ENCODE results near the gene ERC2. TPM values are rescaled to one million over a fixed set of nuclear protein-coding genes. Genes with fewer than 3 reads are reported as not detected.
A peak's percentile ranks its signal among the peaks of the same experiment; 100 is the strongest.

ERC2 gene
- total and polyA plus RNA-seq, 2 donors (not counting 3 experiments of a cell fraction or from before 2014, with no cell fraction given), result 5.6 to 15.5 TPM

DNA sequence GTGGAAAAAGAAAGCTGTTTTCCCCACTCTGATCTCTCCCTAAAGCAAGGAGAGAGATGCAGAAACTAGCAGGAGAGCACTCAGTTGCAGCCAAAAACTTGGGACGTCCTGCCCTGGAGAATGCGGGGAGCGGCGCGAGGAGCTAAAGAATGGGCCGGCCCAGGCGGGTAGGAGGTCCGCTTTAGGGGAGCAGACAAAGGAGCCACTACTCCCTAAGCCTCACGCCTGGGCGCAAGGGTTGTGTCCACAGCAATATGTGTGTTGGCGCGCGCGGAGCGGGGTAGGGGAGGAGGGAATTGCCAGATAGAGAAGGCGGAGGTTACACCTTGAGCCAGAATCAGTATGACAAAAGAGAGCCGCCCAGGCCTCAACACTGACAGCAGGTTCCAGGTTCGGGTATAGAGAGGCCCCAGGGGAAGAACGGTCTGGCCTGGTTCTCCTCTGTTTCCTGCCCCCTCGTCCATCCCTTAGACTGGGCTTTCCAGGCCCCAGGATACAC, 984.0 kb downstream of the ERC2 start:
- no peak for FAIRE-seq
- Histone ChIP-seq H3K79me2 (ENCODE audit: control insufficient read depth, insufficient read depth, low read length) (no peaks in the 10 kb centered on the region), H3K9me3 (replicated peaks; ENCODE audit: control insufficient read depth, insufficient read depth, low read length) (no peaks in the 10 kb centered on the region), H3K27me3 (ENCODE audit: control insufficient read depth in 2 of 2, insufficient read depth in 2 of 2, low read length in 2 of 2) (peaks cover 76 to 88% of the 10 kb centered on the region in 2 experiments), H3K36me3 (ENCODE audit: control insufficient read depth in 2 of 2, extremely low read depth in 1 of 2, insufficient read depth in 2 of 2, low read length in 2 of 2) (no peaks in the 10 kb centered on the region), H3K27ac (ENCODE audit: insufficient read depth, low read depth, low read length) (no peak overlapping the region), H4K20me1 (replicated peaks; ENCODE audit: control insufficient read depth, extremely low read depth, insufficient read depth, low read length) (no peaks in the 10 kb centered on the region), H3K4me1 (ENCODE audit: control insufficient read depth, extremely low read depth, insufficient read depth, low read length) (peaks cover 14% of the 10 kb centered on the region), H3K4me3 (replicated peaks in 1 of 3; ENCODE audit: insufficient read depth in 1 of 3, low read depth in 1 of 3, low read length in 3 of 3) (no peak overlapping the region), H3K4me2 (ENCODE audit: insufficient read depth, low read length) (no peak overlapping the region), H3K9ac (replicated peaks; ENCODE audit: extremely low read depth, insufficient read depth, low read length) (no peak overlapping the region), H2AFZ (ENCODE audit: low read depth, low read length) (no peak overlapping the region), H3K9me1 (replicated peaks; ENCODE audit: control insufficient read depth, extremely low read depth, insufficient read depth, low read length) (no peaks in the 10 kb centered on the region)
- DNase-seq (ENCODE audit: low read depth, low spot score), result no peak
- TF ChIP-seq POLR2A (IDR thresholded peaks at IDR 0.05; ENCODE audit: low read depth, low read length), result no peak
- peak; percentile 52 for TF ChIP-seq EZH2 (IDR thresholded peaks at IDR 0.05; ENCODE audit: borderline replicate concordance, low read depth, low read length, severe bottlenecking)
- ChIA-PET POLR2A (no interaction called here), CTCF (interaction anchor here (0.7 to 5.8 kb wide), 10 partner anchors 150 to 1012 kb away, joined by 3 to 98 read pairs (median 8); no protein-coding TSS in a partner anchor)
- no TSS peak for BruUV-seq (replicated peaks)
- dilution Hi-C loops (cut with MboI; ENCODE audit: extremely low pct_ligation_motif_present, low sequenced_read_pairs), result no loop called here
- intact Hi-C loops (cut with micrococcal nuclease), result loop anchor here (2.0 kb wide), 1 partner anchor 629 kb away; no protein-coding TSS in a partner anchor

DNA sequence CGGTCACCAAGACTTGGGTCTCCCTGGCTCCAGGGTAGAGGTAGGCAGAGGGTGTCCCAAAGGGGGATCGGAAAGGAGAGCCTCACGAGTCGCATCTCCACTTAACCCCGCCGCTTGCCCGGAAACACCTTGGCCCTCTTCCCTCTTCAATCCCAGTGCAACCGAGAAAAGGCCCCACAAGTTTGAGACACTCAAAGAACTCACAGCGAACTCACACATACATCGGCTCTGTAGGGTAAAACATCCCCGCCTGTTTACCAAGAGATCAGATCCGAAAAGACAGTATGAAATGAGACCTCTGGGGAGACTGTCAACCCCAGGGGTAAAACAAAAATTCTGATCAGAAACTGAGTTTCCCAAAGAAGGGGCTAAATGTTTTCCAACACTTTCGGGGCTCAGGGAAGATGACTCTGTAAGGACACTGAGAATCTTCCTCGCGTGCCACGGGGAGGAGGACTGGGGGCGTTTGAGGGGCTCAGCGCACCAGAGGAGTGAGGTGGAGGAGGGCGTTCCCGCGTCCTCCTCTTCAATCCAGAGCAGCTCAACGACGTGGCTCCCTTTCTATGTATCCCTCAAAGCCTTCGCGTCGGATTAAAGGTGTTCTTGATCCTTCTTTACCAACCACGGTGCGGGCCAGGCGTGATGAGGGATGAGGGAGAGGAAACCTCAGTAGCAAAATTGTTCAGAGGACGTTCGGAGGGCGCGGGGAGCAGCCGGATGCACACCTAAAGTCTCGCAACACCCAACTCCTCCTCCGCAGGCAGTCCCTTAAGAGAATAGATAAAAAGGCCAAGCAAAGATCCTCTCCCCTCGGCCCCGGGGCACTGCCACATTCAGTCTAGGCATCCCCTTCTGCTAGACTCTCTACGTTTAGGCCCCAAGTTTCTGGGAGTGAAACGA, 984.8 kb downstream of the ERC2 start:
- BruUV-seq (replicated peaks), result no TSS peak
- ChIA-PET POLR2A (no interaction called here), CTCF (interaction anchor here (0.6 to 5.8 kb wide), 5 partner anchors 56 to 1013 kb away, joined by 3 to 98 read pairs (median 5); no protein-coding TSS in a partner anchor)
- Histone ChIP-seq H2AFZ (ENCODE audit: low read depth, low read length) (no peak overlapping the region), H3K27me3 (ENCODE audit: control insufficient read depth in 2 of 2, insufficient read depth in 2 of 2, low read length in 2 of 2) (peaks cover 68 to 82% of the 10 kb centered on the region in 2 experiments), H4K20me1 (replicated peaks; ENCODE audit: control insufficient read depth, extremely low read depth, insufficient read depth, low read length) (no peaks in the 10 kb centered on the region), H3K9ac (replicated peaks; ENCODE audit: extremely low read depth, insufficient read depth, low read length) (no peak overlapping the region), H3K27ac (ENCODE audit: insufficient read depth, low read depth, low read length) (no peak overlapping the region), H3K4me2 (ENCODE audit: insufficient read depth, low read length) (no peak overlapping the region), H3K9me3 (replicated peaks; ENCODE audit: control insufficient read depth, insufficient read depth, low read length) (no peaks in the 10 kb centered on the region), H3K79me2 (ENCODE audit: control insufficient read depth, insufficient read depth, low read length) (no peaks in the 10 kb centered on the region), H3K4me1 (ENCODE audit: control insufficient read depth, extremely low read depth, insufficient read depth, low read length) (peaks cover 12% of the 10 kb centered on the region), H3K4me3 (replicated peaks in 1 of 3; ENCODE audit: insufficient read depth in 1 of 3, low read depth in 1 of 3, low read length in 3 of 3) (no peak overlapping the region), H3K36me3 (ENCODE audit: control insufficient read depth in 2 of 2, extremely low read depth in 1 of 2, insufficient read depth in 2 of 2, low read length in 2 of 2) (no peaks in the 10 kb centered on the region), H3K9me1 (replicated peaks; ENCODE audit: control insufficient read depth, extremely low read depth, insufficient read depth, low read length) (no peaks in the 10 kb centered on the region)
- dilution Hi-C loops (cut with MboI; ENCODE audit: extremely low pct_ligation_motif_present, low sequenced_read_pairs) (no loop called here), intact Hi-C loops (cut with micrococcal nuclease) (loop anchor here (2.0 kb wide), 1 partner anchor 629 kb away; no protein-coding TSS in a partner anchor)
- no peak for FAIRE-seq
- TF ChIP-seq, protein P1, sequence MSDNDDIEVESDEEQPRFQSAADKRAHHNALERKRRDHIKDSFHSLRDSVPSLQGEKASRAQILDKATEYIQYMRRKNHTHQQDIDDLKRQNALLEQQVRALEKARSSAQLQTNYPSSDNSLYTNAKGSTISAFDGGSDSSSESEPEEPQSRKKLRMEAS (IDR thresholded peaks at IDR 0.05; ENCODE audit: insufficient read depth, insufficient read length), result no peak
- TF ChIP-seq FOS (IDR thresholded peaks at IDR 0.05; ENCODE audit: borderline replicate concordance, insufficient read depth, low read length) (no peak), EZH2 (IDR thresholded peaks at IDR 0.05; ENCODE audit: borderline replicate concordance, low read depth, low read length, severe bottlenecking) (peak; percentile 61)
- TF ChIP-seq, protein P2, sequence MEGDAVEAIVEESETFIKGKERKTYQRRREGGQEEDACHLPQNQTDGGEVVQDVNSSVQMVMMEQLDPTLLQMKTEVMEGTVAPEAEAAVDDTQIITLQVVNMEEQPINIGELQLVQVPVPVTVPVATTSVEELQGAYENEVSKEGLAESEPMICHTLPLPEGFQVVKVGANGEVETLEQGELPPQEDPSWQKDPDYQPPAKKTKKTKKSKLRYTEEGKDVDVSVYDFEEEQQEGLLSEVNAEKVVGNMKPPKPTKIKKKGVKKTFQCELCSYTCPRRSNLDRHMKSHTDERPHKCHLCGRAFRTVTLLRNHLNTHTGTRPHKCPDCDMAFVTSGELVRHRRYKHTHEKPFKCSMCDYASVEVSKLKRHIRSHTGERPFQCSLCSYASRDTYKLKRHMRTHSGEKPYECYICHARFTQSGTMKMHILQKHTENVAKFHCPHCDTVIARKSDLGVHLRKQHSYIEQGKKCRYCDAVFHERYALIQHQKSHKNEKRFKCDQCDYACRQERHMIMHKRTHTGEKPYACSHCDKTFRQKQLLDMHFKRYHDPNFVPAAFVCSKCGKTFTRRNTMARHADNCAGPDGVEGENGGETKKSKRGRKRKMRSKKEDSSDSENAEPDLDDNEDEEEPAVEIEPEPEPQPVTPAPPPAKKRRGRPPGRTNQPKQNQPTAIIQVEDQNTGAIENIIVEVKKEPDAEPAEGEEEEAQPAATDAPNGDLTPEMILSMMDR (IDR thresholded peaks at IDR 0.05; ENCODE audit: extremely low read depth in 1 of 2, insufficient read depth in 1 of 2, low read depth in 1 of 2, low read length in 2 of 2), result no peak
- DNase-seq (ENCODE audit: low read depth, low spot score), result no peak
